ENCODE results near the gene WDR36. TPM values are rescaled to one million over a fixed set of nuclear protein-coding genes. Genes with fewer than 3 reads are reported as not detected.

The WDR36 gene
- polyA plus RNA-seq, 1 donor (not counting 4 experiments of a cell fraction or from before 2014, with no cell fraction given), result 37.8 TPM

- FAIRE-seq (no peak), DNase-seq (ENCODE audit: low read depth, low spot score) (no peak)
- Histone ChIP-seq H2AFZ (ENCODE audit: control insufficient read depth, low read length) (no peak overlapping the region), H3K4me3 (ENCODE audit: control insufficient read depth in 2 of 3, extremely low read depth in 1 of 3, insufficient read depth in 2 of 3, low read depth in 1 of 3, low read length in 3 of 3) (no peak overlapping the region), H3K27ac (ENCODE audit: control insufficient read depth, insufficient read depth, low read length) (no peak overlapping the region), H3K4me2 (ENCODE audit: control insufficient read depth, extremely low read depth, insufficient read depth, low read depth, low read length) (no peak overlapping the region), H3K27me3 (ENCODE audit: control insufficient read depth, extremely low read depth, insufficient read depth, low read length) (peaks cover 3% of the 10 kb centered on the region), H3K4me1 (ENCODE audit: control insufficient read depth, extremely low read depth, insufficient read depth, low read length) (no peaks in the 10 kb centered on the region), H3K9me3 (ENCODE audit: control insufficient read depth, low read depth, low read length) (no peaks in the 10 kb centered on the region), H3K36me3 (ENCODE audit: control insufficient read depth in 2 of 2, extremely low read depth in 1 of 2, insufficient read depth in 2 of 2, low read length in 2 of 2) (no peaks in the 10 kb centered on the region), H3K9me1 (ENCODE audit: control insufficient read depth, extremely low read depth, insufficient read depth, low read length) (no peaks in the 10 kb centered on the region), H3K9ac (ENCODE audit: control insufficient read depth, extremely low read depth, insufficient read depth, low read length) (no peak overlapping the region), H4K20me1 (ENCODE audit: control insufficient read depth, extremely low read depth, insufficient read depth, low read length) (no peaks in the 10 kb centered on the region), H3K79me2 (ENCODE audit: control insufficient read depth, insufficient read depth, low read length) (no peaks in the 10 kb centered on the region)
- TF ChIP-seq CTCF (optimal IDR thresholded peaks at IDR 0.05 in 1 of 3, IDR thresholded peaks at IDR 0.05 in 1 of 3, conservative IDR thresholded peaks at IDR 0.05 in 1 of 3; ENCODE audit: extremely low read depth in 1 of 3, insufficient read depth in 2 of 3, low read length in 3 of 3) (no peak), EZH2 (IDR thresholded peaks at IDR 0.05; ENCODE audit: low read length) (no peak)
- dilution Hi-C loops (cut with MboI; ENCODE audit: extremely low pct_ligation_motif_present, low sequenced_read_pairs), result no loop called here
Measured at GRCh38 chr5:111173476-111173875, 81.3 kb downstream of the WDR36 start.

Other genes with a start within 250 kb of the WDR36 start
- gene TSLP, start 20.6 kb upstream of the WDR36 start, polyA plus RNA-seq, result 0.43 to 1.5 TPM (median 1.1 TPM) in 3 replicates
- gene CAMK4, start 132.0 kb downstream of the WDR36 start, polyA plus RNA-seq, result 0.30 to 1.0 TPM (median 0.45 TPM) in 3 replicates

Data from keratinocyte (primary cell).